ENCODE results near the gene LIPI. TPM values are rescaled to one million over a fixed set of nuclear protein-coding genes. Genes with fewer than 3 reads are reported as not detected.

LIPI gene
- total RNA-seq, 2 experiments from 2014 or later, result not detected

DNA sequence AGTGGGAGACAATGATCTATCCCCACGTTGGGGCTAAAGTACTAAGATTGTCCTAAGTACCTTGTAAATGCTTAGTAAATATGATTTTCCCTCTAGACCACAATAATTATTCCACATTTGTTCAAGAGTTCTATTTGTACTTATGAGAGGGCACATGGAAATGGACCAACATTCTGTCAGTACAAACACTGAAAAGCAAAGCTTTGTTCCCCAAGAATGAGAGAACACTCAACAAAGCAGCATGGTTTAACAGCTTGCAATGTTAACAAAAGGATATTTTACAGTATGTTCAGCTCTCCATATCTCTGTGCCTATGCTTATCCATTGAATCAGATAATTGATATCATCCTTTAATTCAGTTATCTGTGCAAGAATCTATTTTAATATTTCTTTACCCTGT lies 40.6 kb upstream of the LIPI start:
- ChIA-PET POLR2A (no interaction called here), CTCF (ENCODE audit: unreplicated experiment) (no interaction called here)
- H3K79me2 ChIP-seq (ENCODE audit: insufficient read depth, low read depth, low read length), result no peaks in the 10 kb centered on the region
- H3K36me3 ChIP-seq (ENCODE audit: insufficient read depth, low read length), result no peaks in the 10 kb centered on the region
- no peak overlapping the region for H2AFZ ChIP-seq (ENCODE audit: low read length)
- TF ChIP-seq EZH2phosphoT487 (IDR thresholded peaks at IDR 0.05; ENCODE audit: borderline replicate concordance, low read depth, low read length), result no peak
- TF ChIP-seq, protein P1, sequence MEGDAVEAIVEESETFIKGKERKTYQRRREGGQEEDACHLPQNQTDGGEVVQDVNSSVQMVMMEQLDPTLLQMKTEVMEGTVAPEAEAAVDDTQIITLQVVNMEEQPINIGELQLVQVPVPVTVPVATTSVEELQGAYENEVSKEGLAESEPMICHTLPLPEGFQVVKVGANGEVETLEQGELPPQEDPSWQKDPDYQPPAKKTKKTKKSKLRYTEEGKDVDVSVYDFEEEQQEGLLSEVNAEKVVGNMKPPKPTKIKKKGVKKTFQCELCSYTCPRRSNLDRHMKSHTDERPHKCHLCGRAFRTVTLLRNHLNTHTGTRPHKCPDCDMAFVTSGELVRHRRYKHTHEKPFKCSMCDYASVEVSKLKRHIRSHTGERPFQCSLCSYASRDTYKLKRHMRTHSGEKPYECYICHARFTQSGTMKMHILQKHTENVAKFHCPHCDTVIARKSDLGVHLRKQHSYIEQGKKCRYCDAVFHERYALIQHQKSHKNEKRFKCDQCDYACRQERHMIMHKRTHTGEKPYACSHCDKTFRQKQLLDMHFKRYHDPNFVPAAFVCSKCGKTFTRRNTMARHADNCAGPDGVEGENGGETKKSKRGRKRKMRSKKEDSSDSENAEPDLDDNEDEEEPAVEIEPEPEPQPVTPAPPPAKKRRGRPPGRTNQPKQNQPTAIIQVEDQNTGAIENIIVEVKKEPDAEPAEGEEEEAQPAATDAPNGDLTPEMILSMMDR (conservative IDR thresholded peaks at IDR 0.05; ENCODE audit: low read length), result no peak
- H3K27ac ChIP-seq (ENCODE audit: low read depth, low read length, poor library complexity, severe bottlenecking), result no peak overlapping the region
- no peaks in the 10 kb centered on the region for H3K9me2 ChIP-seq (ENCODE audit: insufficient read depth, low read length)
- H4K20me1 ChIP-seq (ENCODE audit: insufficient read depth, low read length), result no peaks in the 10 kb centered on the region
- H3K4me2 ChIP-seq (ENCODE audit: low read length), result no peak overlapping the region
- no TSS peak for BruUV-seq (replicated peaks)
- no peaks in the 10 kb centered on the region for H3K9me3 ChIP-seq (ENCODE audit: low read length)
- H3K4me3 ChIP-seq (ENCODE audit: low read depth, low read length, poor library complexity, severe bottlenecking), result no peak overlapping the region
- intact Hi-C loops (cut with micrococcal nuclease; ENCODE audit: unreplicated experiment), result loop anchor here (10.0 kb wide), 1 partner anchor 523 kb away; no protein-coding TSS in a partner anchor
- DNase-seq (ENCODE audit: low spot score), result no peak
- no peaks in the 10 kb centered on the region for H3K4me1 ChIP-seq (ENCODE audit: insufficient read depth, low read length, poor library complexity, severe bottlenecking)

DNA sequence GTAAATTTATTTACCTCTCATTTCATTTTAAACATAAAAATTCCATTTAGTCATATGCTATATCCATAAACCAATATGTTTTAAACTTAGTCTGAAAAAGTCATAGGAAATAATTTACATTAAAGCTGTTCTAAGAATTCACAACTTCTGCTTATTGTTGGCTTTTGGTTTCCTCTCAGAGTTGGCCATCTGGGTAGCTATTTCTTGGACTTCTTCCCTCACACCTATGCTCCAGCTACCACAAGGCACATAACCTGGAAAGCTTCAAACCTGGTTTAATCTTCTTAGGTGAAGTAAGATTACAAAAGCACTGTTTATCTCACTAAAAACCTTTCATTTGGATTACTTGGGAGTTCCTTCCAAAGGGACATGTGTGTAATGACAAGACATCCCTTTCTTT lies 35.0 kb upstream of the LIPI start:
- ChIA-PET CTCF (ENCODE audit: unreplicated experiment) (no interaction called here), POLR2A (interaction anchor here (0.8 to 1.1 kb wide), 3 partner anchors 8 to 147 kb away, joined by 3 read pairs; partner anchors contain the start of gene RBM11)
- BruUV-seq (replicated peaks), result no TSS peak
- no peaks in the 10 kb centered on the region for H3K4me1 ChIP-seq (ENCODE audit: insufficient read depth, low read length, poor library complexity, severe bottlenecking)
- no peak overlapping the region for H2AFZ ChIP-seq (ENCODE audit: low read length)
- no peak overlapping the region for H3K4me2 ChIP-seq (ENCODE audit: low read length)
- TF ChIP-seq EZH2phosphoT487 (IDR thresholded peaks at IDR 0.05; ENCODE audit: borderline replicate concordance, low read depth, low read length), result no peak
- TF ChIP-seq, protein P1 (conservative IDR thresholded peaks at IDR 0.05; ENCODE audit: low read length), result no peak
- H3K36me3 ChIP-seq (ENCODE audit: insufficient read depth, low read length), result no peaks in the 10 kb centered on the region
- H3K9me3 ChIP-seq (ENCODE audit: low read length), result no peaks in the 10 kb centered on the region
- no peaks in the 10 kb centered on the region for H4K20me1 ChIP-seq (ENCODE audit: insufficient read depth, low read length)
- H3K27ac ChIP-seq (ENCODE audit: low read depth, low read length, poor library complexity, severe bottlenecking), result no peak overlapping the region
- no peak overlapping the region for H3K4me3 ChIP-seq (ENCODE audit: low read depth, low read length, poor library complexity, severe bottlenecking)
- intact Hi-C loops (cut with micrococcal nuclease; ENCODE audit: unreplicated experiment), result no loop called here
- no peaks in the 10 kb centered on the region for H3K79me2 ChIP-seq (ENCODE audit: insufficient read depth, low read depth, low read length)
- H3K9me2 ChIP-seq (ENCODE audit: insufficient read depth, low read length), result no peaks in the 10 kb centered on the region
- no peak for DNase-seq (ENCODE audit: low spot score)

DNA sequence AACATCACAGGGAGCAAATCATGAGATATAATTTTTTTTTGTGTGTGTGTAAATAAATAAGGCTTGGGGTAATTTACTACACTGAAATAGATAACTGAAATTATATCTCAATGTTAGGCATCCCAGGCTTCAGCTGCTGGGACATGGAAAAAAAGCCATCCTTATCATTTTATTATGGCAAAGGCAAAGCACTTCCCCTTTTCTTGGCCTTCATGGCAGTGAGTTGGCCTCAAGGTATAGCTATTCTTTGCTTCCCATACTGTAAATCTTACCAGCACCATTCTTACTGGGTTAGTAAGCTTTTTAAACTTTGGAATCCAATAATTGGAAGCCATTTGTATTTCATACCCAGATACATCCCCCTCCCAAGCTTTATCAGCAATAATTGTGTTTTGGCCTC lies 34.2 kb upstream of the LIPI start:
- Histone ChIP-seq H4K20me1 (ENCODE audit: insufficient read depth, low read length) (no peaks in the 10 kb centered on the region), H3K4me1 (ENCODE audit: insufficient read depth, low read length, poor library complexity, severe bottlenecking) (no peaks in the 10 kb centered on the region), H3K9me2 (ENCODE audit: insufficient read depth, low read length) (no peaks in the 10 kb centered on the region), H3K79me2 (ENCODE audit: insufficient read depth, low read depth, low read length) (no peaks in the 10 kb centered on the region), H3K4me3 (ENCODE audit: low read depth, low read length, poor library complexity, severe bottlenecking) (no peak overlapping the region), H2AFZ (ENCODE audit: low read length) (no peak overlapping the region), H3K27ac (ENCODE audit: low read depth, low read length, poor library complexity, severe bottlenecking) (no peak overlapping the region), H3K36me3 (ENCODE audit: insufficient read depth, low read length) (no peaks in the 10 kb centered on the region), H3K4me2 (ENCODE audit: low read length) (no peak overlapping the region), H3K9me3 (ENCODE audit: low read length) (no peaks in the 10 kb centered on the region)
- BruUV-seq (replicated peaks), result no TSS peak
- intact Hi-C loops (cut with micrococcal nuclease; ENCODE audit: unreplicated experiment), result no loop called here
- TF ChIP-seq, protein P1 (conservative IDR thresholded peaks at IDR 0.05; ENCODE audit: low read length), result no peak
- TF ChIP-seq EZH2phosphoT487 (IDR thresholded peaks at IDR 0.05; ENCODE audit: borderline replicate concordance, low read depth, low read length), result no peak
- DNase-seq (ENCODE audit: low spot score), result no peak
- POLR2A ChIA-PET, result interaction anchor here (1.1 kb wide), 1 partner anchor 29 kb away, joined by 3 read pairs; the partner anchor contains the start of gene RBM11
- CTCF ChIA-PET (ENCODE audit: unreplicated experiment), result no interaction called here

Measured in OCI-LY7 (cell line).